NCI-H345 treated with DMSO at 0.1 percent for 48 hours (cell line): ENCODE measurements around the gene TSHZ1.

Experiments used
- DNase-seq: peaks from one replicate; lab custom pipeline; 2025; ENCODE audit not compliant: unreplicated experiment; lab: John Stamatoyannopoulos, UW

Gene TSHZ1

GRCh38 chr18:75210274-75211001, at the start of gene TSHZ1:
Gene TSHZ1, plus strand, starts transcription at chr18:75210797. Its CDS starts 1,080 bp downstream, at chr18:75211877.
- DNase-seq: peak; percentile 84

GRCh38 chr18:75161256-75162028, 49.2 kb upstream of the TSHZ1 start:
- DNase-seq: peak; percentile 5

- no peak for DNase-seq
These were observed 48.1 kb upstream of the TSHZ1 start for GRCh38 chr18:75162467-75162866.

- no peak for DNase-seq
These were observed 47.6 kb upstream of the TSHZ1 start for GRCh38 chr18:75162978-75163377.

GRCh38 chr18:75163736-75164135, 46.9 kb upstream of the TSHZ1 start:
- no peak for DNase-seq

GRCh38 chr18:75164479-75164878, 46.1 kb upstream of the TSHZ1 start:
- no peak for DNase-seq

GRCh38 chr18:75165926-75166325, 44.7 kb upstream of the TSHZ1 start:
- no peak for DNase-seq

- no peak for DNase-seq
These were observed 43.5 kb upstream of the TSHZ1 start for GRCh38 chr18:75167137-75167536.

- DNase-seq: no peak
These were observed 42.6 kb upstream of the TSHZ1 start for GRCh38 chr18:75167759-75168618.

- DNase-seq: no peak
These were observed 42.0 kb upstream of the TSHZ1 start for GRCh38 chr18:75168619-75169018.

GRCh38 chr18:75169411-75169810, 41.2 kb upstream of the TSHZ1 start:
- DNase-seq: no peak

- no peak for DNase-seq
These were observed 40.4 kb upstream of the TSHZ1 start for GRCh38 chr18:75170022-75170789.

- DNase-seq: no peak
These were observed 39.7 kb upstream of the TSHZ1 start for GRCh38 chr18:75170916-75171315.

- DNase-seq: no peak
These were observed 38.1 kb upstream of the TSHZ1 start for GRCh38 chr18:75172299-75173124.

GRCh38 chr18:75173125-75173432, 37.5 kb upstream of the TSHZ1 start:
- no peak for DNase-seq

- DNase-seq: no peak
These were observed 36.9 kb upstream of the TSHZ1 start for GRCh38 chr18:75173738-75174137.

GRCh38 chr18:75176849-75177248, 33.7 kb upstream of the TSHZ1 start:
- no peak for DNase-seq

- no peak for DNase-seq
These were observed 32.2 kb upstream of the TSHZ1 start for GRCh38 chr18:75178376-75178775.

GRCh38 chr18:75179819-75180600, 30.6 kb upstream of the TSHZ1 start:
- DNase-seq: no peak
